ENCODE results near the gene BUB1.
"Not testable (repeated sequence)": the region's sequence is repeated elsewhere in the genome, so short reads cannot be mapped to it uniquely, and the experiment has no call there.

Gene BUB1

DNA sequence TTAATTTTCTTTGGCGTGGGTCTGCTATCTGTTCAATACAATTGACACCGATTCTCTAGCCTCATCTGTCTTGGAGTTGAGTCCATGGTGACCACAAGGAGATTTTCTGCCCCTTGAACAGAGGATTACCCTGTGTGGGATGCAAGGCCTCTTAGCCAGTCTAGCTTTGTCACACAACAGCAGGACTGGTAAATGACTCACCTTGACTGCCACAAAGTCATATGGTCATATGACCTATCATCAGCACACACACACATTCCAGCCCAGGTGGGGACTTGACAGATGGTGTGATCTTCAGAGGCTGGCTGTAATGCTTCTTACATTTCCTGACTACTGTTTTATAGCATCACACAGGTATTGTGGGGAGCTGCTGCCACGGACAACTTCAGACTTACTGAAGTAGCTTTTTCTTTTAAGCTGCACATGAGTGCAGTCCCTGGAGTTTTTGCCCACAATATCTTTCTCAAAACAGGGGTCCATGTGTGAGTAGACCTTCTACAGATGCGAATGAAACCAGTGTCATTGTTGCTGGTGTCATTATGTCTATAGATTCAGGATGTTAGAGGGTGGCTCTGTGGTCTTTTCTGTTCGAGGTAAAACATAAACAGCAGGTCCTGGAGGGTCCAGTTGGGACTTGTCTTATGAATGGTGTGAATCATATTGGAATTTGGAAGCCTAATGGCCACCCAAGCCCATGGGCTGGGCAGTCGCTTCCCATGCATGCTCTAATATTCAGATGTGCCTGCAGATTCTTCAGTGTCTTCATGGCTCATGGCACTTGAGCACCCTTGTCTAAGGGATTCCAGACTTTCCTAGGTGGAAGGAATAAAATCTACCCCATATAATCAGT, 35.9 kb upstream of the BUB1 start:
- no peak overlapping the region for H3K4me3 ChIP-seq (ENCODE audit: low read length)
- no peaks in the 10 kb centered on the region for H3K36me3 ChIP-seq (ENCODE audit: insufficient read depth, low read depth, low read length)
- no peak overlapping the region for H3K27ac ChIP-seq (ENCODE audit: low read length)
- H3K9ac ChIP-seq (ENCODE audit: low read depth, low read length) = no peak overlapping the region
- no peaks in the 10 kb centered on the region for H3K27me3 ChIP-seq (ENCODE audit: insufficient read depth, low read length)
- no peaks in the 10 kb centered on the region for H3K4me1 ChIP-seq (ENCODE audit: insufficient read depth, low read length)
- H3K9me3 ChIP-seq (ENCODE audit: insufficient read depth, low read depth, low read length) = no peaks in the 10 kb centered on the region

DNA sequence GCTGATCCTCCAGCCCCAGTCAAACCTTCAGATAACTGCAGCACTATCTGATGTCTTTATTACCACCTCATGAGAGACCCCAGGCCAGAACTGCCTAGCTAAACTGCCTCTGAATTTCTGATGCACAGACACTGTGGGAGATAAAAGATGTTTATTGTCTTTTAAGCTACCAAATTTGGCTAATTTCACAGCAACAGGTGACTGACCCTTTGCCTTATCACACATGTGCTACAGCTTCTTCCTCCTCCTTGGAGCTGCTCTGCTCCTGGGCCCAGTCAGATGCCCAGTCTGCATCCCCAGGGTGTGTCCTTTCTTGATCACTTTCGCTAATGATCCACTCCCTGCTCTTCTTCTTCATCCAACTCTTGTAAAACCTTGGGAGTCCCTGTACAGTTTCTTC, 34.9 kb upstream of the BUB1 start:
- H3K9me3 ChIP-seq (ENCODE audit: insufficient read depth, low read depth, low read length) = no peaks in the 10 kb centered on the region
- no peaks in the 10 kb centered on the region for H3K27me3 ChIP-seq (ENCODE audit: insufficient read depth, low read length)
- no peak overlapping the region for H3K27ac ChIP-seq (ENCODE audit: low read length)
- no peak overlapping the region for H3K9ac ChIP-seq (ENCODE audit: low read depth, low read length)
- no peaks in the 10 kb centered on the region for H3K4me1 ChIP-seq (ENCODE audit: insufficient read depth, low read length)
- no peak overlapping the region for H3K4me3 ChIP-seq (ENCODE audit: low read length)
- H3K36me3 ChIP-seq (ENCODE audit: insufficient read depth, low read depth, low read length) = no peaks in the 10 kb centered on the region

DNA sequence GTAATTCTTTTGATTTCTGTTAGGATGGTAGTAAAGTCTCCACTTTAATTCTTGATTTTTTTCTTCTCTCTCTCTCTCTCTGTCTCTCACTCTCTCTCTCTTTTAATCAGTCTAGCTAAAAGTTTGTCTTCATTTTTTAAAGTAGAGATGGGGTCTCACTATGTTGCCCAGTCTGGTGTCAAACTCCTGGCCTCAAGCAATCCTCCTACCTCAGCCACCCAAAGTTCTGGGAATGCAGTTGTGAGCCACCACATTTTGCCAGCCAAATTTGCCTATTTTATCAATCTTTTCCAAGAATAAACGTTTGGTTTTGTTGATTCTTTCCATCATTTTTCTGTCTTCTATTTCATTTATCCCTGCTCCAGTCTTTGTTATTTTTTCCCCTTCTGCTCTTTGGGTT, 30.6 kb upstream of the BUB1 start:
- no peaks in the 10 kb centered on the region for H3K36me3 ChIP-seq (ENCODE audit: insufficient read depth, low read depth, low read length)
- H3K4me3 ChIP-seq (ENCODE audit: low read length) = no peak overlapping the region
- H3K27ac ChIP-seq (ENCODE audit: low read length) = no peak overlapping the region
- H3K9me3 ChIP-seq (ENCODE audit: insufficient read depth, low read depth, low read length) = no peaks in the 10 kb centered on the region
- no peaks in the 10 kb centered on the region for H3K27me3 ChIP-seq (ENCODE audit: insufficient read depth, low read length)
- no peak overlapping the region for H3K9ac ChIP-seq (ENCODE audit: low read depth, low read length)
- peaks cover 5% of the 10 kb centered on the region; the same call in 1 of the 2 replicates for H3K4me1 ChIP-seq (ENCODE audit: insufficient read depth, low read length)

DNA sequence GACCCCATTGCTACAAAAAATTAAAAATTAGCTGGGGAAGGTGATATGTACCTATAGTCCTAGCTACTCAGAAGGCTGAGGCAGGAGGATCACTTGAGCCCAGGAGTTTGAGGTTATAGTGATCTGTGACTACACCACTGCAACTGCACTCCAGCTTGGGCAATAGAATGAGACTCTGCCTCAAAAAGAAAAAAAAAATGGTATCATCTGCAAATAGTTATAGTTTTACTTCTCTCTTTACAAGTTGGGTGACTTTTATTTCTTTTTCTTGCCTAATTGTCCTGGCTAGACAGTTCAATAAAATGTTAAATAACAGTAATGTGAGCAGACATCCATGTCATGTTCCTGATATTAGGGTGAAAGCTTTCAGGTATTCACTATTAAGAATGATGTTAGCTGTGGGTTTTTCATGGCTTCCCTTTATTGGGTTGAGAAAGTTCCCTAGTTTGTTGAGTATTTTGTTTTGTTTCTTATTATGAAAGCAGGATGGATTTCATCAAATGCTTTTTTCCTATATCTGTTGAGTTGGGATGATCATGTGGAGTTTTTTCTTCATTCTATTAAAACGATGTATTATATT, 29.6 kb upstream of the BUB1 start:
- H3K27me3 ChIP-seq (ENCODE audit: insufficient read depth, low read length) = no peaks in the 10 kb centered on the region
- peaks cover 14% of the 10 kb centered on the region; the same call in 1 of the 2 replicates for H3K4me1 ChIP-seq (ENCODE audit: insufficient read depth, low read length)
- no peak overlapping the region for H3K9ac ChIP-seq (ENCODE audit: low read depth, low read length)
- no peaks in the 10 kb centered on the region for H3K36me3 ChIP-seq (ENCODE audit: insufficient read depth, low read depth, low read length)
- H3K4me3 ChIP-seq (ENCODE audit: low read length) = no peak overlapping the region
- H3K27ac ChIP-seq (ENCODE audit: low read length) = no peak overlapping the region
- no peaks in the 10 kb centered on the region for H3K9me3 ChIP-seq (ENCODE audit: insufficient read depth, low read depth, low read length)

DNA sequence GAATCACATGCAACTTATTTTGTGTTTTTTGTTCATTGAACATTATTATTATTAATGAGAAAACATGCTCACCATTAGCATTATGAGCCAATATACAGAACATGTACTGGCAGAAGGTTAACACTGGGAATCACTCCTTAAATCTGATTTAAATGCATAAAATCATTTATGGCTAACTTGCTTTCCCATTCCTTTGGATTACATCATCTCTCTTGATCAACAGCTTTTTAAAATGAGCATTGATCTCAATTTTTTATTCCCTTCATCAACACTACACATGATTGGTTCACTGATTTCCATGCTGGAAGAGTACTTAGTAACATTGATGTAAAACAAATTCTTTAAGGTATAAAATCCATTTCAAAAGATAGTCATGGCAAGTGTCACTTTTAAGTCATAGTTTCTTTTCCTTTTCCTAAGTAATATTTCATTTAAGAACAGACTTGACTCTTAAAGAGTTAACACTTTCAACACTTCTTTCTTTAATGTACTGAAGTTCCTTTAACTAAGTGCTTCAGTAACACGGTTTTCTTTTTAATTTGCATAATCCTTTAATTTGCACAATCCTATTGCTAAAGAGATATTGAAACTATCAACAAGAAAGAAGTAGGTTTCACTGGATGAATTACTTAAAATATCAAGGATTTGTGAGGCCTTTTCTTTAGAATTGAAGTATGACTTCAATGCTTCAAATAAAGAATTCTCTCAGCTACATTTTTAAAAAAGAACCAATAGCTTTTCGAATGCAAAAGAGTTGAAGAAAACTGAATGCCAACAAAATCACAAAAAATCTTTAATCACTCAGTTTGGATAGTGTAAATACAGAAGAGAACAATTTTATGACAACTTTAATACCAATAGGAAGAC, 24.9 kb upstream of the BUB1 start:
- Histone ChIP-seq H3K9me3 (ENCODE audit: insufficient read depth, low read depth, low read length) (no peaks in the 10 kb centered on the region), H3K27me3 (ENCODE audit: insufficient read depth, low read length) (no peaks in the 10 kb centered on the region), H3K4me3 (ENCODE audit: low read length) (no peak overlapping the region), H3K36me3 (ENCODE audit: insufficient read depth, low read depth, low read length) (no peaks in the 10 kb centered on the region), H3K27ac (ENCODE audit: low read length) (no peak overlapping the region), H3K4me1 (ENCODE audit: insufficient read depth, low read length) (peaks cover 15% of the 10 kb centered on the region; the same call in 1 of the 2 replicates), H3K9ac (ENCODE audit: low read depth, low read length) (peak overlapping the region; percentile 13; the same call in 1 of the 2 replicates)

DNA sequence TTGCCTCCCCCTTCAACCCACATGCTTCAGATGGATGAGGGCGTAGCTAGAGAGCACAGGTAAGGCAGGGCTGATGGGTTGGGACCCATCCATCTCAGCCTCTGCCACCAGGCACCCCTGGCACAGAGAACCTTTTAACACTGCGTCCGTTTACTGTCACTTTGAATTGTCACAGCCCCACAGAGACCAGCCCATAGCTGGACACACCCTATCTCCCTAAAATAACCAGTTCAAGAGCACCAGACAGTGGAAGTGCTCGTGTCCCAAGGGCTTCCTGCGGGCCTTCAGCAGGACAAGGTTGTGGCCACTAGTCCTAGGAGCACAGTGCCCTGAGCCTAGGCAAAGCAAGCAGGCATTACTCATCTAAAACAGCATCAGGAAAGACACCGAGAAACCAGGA, 20.4 kb upstream of the BUB1 start:
- not testable (repeated sequence) for H3K4me3 ChIP-seq (ENCODE audit: low read length); H3K36me3 ChIP-seq (ENCODE audit: insufficient read depth, low read depth, low read length); H3K9me3 ChIP-seq (ENCODE audit: insufficient read depth, low read depth, low read length); H3K9ac ChIP-seq (ENCODE audit: low read depth, low read length); H3K27me3 ChIP-seq (ENCODE audit: insufficient read depth, low read length); H3K27ac ChIP-seq (ENCODE audit: low read length)
- H3K4me1 ChIP-seq (ENCODE audit: insufficient read depth, low read length) = peaks cover 20% of the 10 kb centered on the region; the same call in 1 of the 2 replicates

DNA sequence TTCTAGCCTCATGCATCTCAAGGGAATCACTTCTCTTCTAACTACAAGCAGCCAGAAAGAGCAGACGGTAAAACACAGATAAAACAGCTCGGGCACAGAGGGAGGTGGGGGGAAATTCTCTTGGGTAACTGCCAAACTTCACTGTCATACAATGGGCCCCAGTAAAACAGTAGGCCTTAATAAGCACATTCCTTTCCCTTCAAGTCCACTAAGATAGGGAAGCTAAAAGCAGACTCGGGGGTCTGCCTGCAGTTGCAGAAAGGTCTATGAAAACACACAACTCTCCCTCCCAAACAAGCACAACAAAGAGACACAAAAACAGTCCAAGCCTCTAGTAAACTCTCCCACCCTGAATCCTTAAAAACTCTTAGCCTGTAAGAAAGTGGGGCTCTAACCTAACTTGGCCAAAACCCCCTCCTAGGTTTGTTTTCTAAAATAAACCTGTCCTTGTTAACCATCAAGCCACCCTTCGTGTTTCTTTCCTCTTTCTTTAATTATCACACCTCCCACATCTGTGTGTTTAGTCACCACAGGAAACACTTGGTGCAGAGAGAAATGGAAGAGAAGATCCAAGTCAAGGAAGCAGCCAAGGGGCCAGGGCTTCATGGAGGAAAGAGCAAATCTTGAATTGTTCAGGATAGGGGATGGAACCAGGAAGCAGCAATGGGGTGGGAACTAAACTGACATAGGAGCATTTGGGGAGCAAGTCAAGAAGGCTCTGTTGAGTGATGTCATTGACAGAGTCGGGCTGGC, 17.5 kb upstream of the BUB1 start:
- H3K36me3 ChIP-seq (ENCODE audit: insufficient read depth, low read depth, low read length); H3K9ac ChIP-seq (ENCODE audit: low read depth, low read length); H3K9me3 ChIP-seq (ENCODE audit: insufficient read depth, low read depth, low read length); H3K4me3 ChIP-seq (ENCODE audit: low read length); H3K27ac ChIP-seq (ENCODE audit: low read length): not testable (repeated sequence)
- H3K4me1 ChIP-seq (ENCODE audit: insufficient read depth, low read length) = peaks cover 14% of the 10 kb centered on the region; the same call in 1 of the 2 replicates
- peaks cover 14% of the 10 kb centered on the region for H3K27me3 ChIP-seq (ENCODE audit: insufficient read depth, low read length)

DNA sequence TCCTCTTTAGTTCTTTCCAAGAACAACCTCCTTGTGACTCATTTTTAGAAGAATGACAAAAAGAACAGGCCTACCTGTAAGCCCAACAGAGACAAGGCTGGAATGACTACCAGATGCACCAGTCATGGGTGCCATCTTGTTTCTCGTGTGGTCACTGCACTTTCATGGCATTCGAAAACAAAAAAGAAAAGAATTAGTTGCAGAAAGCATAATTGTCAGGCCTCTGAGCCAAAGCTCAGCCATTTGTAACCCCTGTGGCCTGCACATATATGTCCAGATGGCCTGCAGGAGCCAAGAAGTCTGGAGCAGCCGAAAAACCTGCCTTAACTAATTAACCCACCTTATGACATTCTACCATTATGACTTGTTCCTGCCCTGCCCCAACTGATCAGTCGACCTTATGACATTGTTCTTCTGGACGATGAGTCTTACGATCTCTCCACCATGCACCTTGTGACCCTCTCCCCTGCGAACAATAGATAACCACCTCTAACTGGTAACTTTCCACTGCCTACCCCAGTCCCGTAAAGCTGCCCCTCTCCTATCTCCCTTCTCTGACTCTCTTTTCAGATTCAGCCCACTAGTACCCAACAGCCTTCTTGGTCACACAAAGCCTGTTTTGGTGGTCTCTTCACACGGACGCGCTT, 13.9 kb upstream of the BUB1 start:
- Histone ChIP-seq H3K27ac (ENCODE audit: low read length) (no peak overlapping the region), H3K4me1 (ENCODE audit: insufficient read depth, low read length) (peaks cover 33% of the 10 kb centered on the region), H3K27me3 (ENCODE audit: insufficient read depth, low read length) (peaks cover 20% of the 10 kb centered on the region), H3K9me3 (ENCODE audit: insufficient read depth, low read depth, low read length) (peaks cover 5% of the 10 kb centered on the region; the same call in 1 of the 2 replicates), H3K4me3 (ENCODE audit: low read length) (no peak overlapping the region), H3K36me3 (ENCODE audit: insufficient read depth, low read depth, low read length) (no peaks in the 10 kb centered on the region), H3K9ac (ENCODE audit: low read depth, low read length) (no peak overlapping the region)

DNA sequence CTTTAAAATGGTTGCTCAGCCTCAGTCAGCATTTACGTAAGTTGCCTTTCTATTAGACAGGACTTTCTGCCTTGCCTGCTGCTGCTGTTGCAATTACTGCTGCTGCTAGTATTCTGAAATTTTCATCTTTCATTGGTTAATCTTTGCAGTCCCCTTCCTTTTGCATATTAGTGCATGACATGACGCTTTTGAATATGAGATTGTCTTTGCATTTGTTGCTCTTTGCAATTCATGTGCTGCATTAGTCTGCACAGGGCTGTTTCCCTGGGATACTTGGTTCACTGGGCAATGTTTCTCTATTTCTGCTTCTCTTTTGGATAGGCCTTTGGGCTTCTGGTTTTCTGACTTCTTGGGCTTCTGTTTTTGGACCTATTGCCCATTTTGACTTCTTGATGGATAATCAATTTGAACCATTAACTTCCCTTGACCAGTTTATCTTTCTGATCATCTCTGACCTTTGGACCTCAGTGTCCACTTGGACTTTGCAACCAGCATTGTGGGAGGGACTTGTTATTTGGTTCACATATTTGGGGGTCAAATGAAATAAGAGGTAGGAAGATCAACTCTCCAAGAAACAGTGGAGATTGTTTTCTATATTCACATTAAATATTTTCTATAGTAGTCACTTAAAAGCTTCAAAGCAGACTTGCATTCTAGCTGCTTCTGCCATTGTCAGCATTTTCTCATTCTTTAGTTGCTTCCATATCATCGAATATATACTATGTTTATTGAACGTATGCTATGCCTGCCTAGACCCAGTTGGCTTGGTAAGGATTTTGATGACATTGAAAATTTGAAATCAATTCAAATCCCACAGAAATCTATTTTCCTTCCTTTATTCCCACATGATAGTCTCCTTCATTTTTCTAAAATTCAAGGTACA, 12.5 kb upstream of the BUB1 start:
- H3K9ac ChIP-seq (ENCODE audit: low read depth, low read length) = no peak overlapping the region
- H3K27me3 ChIP-seq (ENCODE audit: insufficient read depth, low read length) = peaks cover 26% of the 10 kb centered on the region
- H3K27ac ChIP-seq (ENCODE audit: low read length) = no peak overlapping the region
- no peak overlapping the region for H3K4me3 ChIP-seq (ENCODE audit: low read length)
- H3K4me1 ChIP-seq (ENCODE audit: insufficient read depth, low read length) = peaks cover 36% of the 10 kb centered on the region
- no peaks in the 10 kb centered on the region for H3K36me3 ChIP-seq (ENCODE audit: insufficient read depth, low read depth, low read length)
- H3K9me3 ChIP-seq (ENCODE audit: insufficient read depth, low read depth, low read length) = peaks cover 5% of the 10 kb centered on the region; the same call in 1 of the 2 replicates

DNA sequence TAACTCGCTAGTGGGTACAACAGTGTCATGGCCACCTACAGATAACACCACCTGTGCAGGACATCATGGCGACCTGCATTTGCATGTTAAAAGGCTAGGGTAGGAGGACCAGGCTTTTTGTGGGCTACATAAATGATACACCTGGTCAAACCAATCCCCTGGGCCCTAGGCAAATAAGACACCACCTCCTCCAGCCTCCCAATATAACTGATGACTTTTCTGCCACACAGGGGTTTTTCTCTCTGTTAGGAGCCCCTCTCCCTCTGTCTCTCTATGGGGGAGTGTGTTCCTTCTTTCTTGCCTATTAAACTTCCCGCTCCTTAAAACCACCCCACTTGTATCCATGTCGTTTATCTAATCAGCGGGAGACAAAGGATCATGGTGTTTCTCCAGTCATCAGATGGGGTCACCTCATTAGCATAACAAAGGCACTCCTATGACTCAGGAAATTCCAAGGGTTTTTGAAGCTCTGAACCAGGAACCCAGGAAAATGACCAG, 10.8 kb upstream of the BUB1 start:
- Histone ChIP-seq H3K4me3 (ENCODE audit: low read length) (peak overlapping the region; percentile 66), H3K27me3 (ENCODE audit: insufficient read depth, low read length) (peaks cover 27% of the 10 kb centered on the region), H3K4me1 (ENCODE audit: insufficient read depth, low read length) (peaks cover 26% of the 10 kb centered on the region), H3K9ac (ENCODE audit: low read depth, low read length) (peak overlapping the region; percentile 74), H3K36me3 (ENCODE audit: insufficient read depth, low read depth, low read length) (no peaks in the 10 kb centered on the region), H3K9me3 (ENCODE audit: insufficient read depth, low read depth, low read length) (peaks cover 5% of the 10 kb centered on the region; the same call in 1 of the 2 replicates), H3K27ac (ENCODE audit: low read length) (peak overlapping the region; percentile 81)
